GM21825 (cell line): ENCODE measurements around the gene ANKH.
"Not testable (repeated sequence)": the region's sequence is repeated elsewhere in the genome, so short reads cannot be mapped to it uniquely, and the experiment has no call there.

Source experiments
- ATAC-seq: cut with Tn5 transposase; IDR thresholded peaks from one replicate; pipeline ENCODE4 v1.9.1; 2021; ENCODE audit warnings: mild to moderate bottlenecking, moderate library complexity; ENCODE audit not compliant: unreplicated experiment

Gene ANKH

DNA sequence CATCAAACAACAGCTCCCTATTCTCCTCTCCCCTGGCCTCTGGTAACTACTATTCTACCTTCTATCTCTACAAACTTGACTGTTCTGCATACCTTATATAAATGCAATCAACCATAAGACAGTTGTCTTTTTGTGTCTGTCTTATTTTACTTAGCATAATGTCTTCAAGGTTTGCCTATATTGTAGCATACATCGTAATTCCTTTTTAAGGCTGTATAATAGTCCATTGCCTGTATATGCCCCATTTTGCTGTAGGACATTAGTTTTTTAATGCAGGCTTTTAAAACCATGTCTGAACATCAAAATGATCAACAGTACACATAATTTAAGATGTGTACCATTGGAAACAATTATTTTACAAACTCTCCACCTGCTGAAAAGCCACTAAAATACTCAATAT is 12.4 kb downstream of the ANKH start:
- ATAC-seq, result no peak

DNA sequence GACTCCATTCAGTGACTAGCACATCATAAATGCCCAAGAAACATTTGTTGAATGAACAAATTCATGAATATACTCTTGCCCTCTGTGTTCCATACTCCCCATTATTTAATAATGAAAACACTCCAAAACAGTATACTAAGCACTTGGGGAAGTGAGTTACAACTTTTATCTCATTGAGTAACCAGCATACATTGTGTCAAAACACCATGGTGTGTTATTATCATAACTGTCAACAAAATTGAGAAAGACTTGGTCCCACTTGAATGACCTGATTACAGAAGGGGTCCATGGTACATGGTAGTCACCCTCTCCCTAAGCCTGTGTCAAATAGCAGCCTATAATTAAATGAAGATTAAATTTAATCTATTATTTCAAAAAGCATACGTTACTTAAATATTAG is 16.2 kb downstream of the ANKH start:
- no peak for ATAC-seq

DNA sequence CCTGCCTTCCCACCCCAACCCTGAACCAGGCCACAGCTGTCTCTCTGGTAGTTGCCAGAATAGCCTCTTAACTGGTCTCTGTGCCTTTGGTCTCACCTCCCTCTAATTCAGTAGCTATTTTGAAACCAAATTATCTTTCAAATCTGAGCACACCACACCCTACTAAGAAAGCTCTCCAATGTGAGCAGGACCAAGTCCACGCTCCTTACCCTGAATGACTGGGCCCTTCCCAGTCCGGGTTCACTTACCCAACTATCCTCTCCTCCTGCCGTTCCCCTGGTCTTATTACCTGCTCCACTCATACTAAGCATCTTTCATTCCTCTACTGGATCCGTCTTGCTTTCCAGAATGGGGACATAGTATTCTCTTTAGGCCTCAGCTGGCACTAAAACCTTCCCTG is 16.8 kb downstream of the ANKH start:
- ATAC-seq, result no peak

DNA sequence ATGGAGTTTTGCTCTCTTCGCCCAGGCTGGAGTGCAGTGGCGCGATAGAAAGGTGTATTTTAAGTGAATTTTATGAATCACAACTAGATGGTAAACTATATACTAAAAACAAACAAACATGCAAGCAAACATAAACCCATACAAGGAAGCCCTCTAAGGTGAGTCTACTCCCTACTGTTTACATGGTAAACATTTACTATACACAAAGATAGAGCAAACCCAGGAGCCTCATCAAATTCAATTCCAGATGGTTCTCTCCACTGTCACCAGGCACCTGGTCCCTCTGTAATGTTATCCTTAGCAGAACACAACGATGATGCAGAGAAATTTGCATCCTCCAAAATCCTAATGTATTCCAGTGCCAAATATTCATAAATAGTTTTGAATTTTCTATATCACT is 17.9 kb downstream of the ANKH start:
- ATAC-seq, result no peak

DNA sequence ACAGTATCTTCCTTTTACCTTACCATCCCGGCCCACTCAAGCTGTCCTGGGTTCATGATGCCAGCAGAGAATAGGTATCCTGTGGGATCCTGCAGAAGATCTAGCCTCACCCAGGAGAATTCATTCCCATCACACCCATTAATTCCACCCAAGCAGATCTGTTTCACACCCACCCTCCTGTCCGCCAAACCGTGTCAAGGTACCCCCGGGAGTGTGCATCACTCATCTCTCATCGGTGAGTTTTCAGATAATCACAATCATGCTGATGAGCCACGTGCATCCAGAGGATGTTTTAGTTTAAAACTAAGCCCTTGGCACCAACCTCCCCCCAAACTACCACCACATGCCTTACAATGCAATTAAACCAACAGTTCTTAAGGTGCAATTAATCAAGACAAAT is 18.8 kb downstream of the ANKH start:
- no peak for ATAC-seq

DNA sequence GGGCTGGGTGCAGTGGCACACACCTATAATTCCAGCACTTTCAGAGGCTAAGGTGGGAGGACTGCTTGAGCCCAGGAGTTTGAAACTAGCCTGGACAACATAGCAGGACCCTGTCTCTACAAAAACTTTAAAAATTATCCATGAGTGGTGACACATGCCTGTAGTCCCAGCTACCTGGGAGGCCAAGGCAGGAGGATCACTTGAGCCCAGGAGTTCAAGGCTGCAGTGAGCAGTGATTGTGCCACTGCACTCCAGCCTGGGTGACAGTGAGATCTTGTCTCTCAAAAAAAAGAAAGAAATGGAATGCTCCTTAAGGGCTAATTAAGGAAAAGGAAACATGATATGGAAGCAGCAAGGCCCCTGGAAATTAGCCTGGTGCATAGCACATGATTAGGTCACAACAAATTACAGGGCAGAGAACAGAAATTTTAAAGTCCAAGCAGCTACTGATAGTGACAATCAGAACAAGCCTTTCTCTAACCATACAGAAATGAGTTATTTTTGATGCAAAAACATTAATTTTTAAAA is 19.5 kb downstream of the ANKH start:
- no peak for ATAC-seq

DNA sequence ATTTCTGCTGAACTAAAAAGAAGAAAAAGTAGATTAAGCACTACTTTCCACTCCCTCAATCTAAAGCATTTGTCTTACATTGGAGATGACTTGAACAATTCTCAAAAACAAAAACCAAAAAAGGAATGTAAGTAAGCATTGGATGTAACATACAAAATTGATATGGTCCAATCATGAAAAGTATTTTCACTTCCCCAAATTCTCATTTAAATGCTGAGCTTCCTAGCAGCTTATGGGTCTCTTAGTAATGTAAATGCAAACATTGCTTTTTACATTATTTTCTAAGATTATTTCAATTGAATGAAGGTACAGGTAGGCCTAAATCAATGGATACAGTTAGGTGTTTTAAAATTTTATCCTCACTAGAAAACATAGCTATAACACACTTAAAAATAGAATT is 20.0 kb downstream of the ANKH start:
- no peak for ATAC-seq

DNA sequence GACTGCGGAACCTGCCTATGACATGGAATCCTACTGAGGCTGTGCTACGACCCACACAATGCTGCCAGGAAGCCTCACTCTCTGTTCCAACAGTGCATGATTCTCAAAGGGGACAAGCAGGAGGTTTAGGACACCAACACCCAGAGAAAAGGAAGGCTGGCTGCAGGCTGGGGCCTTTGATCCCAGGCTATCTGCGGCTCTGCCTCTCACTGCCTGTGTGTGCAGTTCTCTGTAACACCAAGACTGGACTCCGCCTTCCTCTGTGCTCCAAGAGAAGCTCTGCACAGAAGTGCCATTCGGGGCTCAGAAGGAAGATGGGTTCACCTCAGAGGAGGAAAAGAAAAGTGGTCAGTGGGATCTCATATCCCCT is 20.5 kb downstream of the ANKH start:
- ATAC-seq, result no peak

DNA sequence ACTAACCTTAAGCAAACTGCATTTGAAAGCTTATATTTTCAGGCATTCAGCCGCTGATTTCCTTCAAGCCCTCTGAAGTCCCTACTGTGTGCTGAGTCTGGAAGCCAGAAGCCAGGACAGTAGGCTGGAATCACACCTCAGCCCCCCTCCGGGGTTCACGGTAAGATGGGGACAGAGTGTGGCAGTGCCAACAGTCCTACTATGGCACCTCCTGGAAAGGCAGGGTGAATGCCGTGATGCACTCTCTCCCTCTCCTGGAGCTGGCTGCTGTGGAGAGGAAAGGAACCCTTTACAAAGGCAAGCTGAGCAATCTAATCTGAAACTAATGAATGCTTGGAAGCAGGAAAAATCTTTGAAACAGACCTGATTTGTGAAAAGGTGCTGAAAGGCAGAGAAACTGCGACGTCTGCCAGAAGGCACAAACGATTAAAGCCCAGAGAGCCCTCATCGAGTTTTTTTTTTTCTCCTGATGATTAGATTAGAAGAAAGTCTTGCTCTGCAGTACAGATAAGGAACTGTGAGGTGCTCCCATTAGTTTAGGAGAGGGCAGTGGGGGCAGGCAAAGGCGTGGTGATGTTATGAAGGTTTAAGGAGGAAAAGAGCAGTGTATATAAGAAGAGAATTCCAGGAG is 21.0 kb downstream of the ANKH start:
- no peak for ATAC-seq

DNA sequence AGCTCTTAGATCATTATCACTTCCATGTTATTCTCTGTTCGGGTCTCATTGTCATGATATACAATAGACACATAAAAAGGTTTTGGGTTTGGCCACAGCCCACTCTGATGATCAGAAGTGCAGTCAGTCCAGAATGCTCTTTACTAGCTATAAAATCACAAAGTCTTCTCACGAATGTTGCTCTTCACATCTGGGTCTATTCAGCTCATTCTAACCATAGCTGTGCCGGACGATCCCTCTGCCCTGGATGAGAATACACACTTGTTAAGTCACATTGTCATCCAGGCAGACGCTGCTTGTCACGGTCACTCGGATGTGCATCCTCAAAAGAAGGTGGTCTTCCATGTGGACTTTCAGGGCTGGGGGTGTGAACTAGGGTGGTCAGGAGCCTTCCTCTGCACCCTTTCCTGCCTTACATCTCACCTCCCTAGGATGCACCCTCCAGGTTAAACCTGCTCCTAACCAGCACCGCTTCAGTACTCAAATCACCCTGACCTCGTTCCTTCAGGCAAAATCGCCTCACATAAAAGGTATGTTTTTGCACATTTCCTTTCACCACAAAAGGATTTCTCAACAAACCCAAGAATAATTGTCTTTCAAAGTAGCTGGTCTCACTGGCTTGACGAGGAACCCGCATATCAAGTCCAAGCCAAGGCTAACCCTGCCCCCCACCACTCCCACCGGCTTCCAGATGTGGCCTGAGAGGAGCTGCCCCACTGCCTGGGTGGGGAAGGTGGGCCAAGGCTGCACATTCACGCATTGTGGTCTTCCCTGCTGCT is 21.9 kb downstream of the ANKH start:
- no peak for ATAC-seq

DNA sequence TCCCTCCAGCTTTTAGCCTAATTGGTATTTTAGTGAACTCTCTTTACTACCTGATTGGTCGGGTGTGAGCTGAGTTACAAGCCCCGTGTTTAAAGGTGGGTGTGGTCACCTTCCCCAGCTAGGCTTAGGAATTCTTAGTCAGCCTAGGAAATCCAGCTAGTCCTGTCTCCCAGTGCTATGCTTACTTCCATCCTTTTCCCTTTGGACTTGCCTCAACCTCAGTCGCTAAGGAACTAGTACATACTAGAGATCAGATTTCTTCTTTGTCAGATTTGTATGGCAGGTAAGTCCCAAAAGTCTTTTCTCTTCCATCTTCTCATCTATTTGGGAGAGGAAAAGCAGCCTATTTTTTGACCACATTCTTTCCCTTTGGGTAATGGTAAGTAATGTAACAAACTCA is 22.6 kb downstream of the ANKH start:
- ATAC-seq, result not testable (repeated sequence)

DNA sequence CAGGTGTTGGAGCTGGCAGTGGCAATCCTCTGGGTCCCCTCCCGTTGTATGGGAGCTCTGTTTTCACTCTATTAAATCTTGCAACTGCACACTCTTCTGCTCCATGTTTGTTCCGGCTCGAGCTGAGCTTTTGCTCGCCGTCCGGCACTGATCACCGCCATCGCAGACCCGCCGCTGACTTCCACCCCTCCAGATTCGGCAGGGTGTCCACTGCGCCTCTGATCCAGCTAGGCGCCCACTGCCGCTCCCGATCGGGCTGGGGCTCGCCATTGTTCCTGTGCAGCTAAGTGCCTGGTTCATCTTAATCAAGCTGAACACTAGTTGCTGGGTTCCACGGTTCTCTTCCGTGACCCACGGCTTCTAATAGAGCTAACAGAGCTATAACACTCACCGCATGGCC is 23.2 kb downstream of the ANKH start:
- no peak for ATAC-seq

DNA sequence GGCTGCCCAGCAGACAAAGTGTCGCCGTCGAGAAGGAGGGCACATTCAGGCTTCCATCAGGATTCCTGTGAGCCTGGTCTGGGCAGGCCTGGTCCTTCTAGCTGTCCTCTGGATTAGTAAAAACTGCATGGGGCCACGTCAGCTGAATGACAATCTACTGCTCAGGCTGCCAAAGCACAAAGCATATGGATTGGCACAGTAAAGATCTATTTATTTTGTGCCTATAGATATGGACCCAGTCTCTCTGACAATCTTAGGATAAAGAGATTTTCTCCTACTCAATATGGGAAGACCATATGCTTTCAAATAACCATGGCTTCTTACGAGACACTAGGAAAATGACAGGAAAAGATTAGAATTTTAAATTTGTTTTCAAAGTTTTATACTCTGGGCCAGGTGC is 24.1 kb downstream of the ANKH start:
- no peak for ATAC-seq

DNA sequence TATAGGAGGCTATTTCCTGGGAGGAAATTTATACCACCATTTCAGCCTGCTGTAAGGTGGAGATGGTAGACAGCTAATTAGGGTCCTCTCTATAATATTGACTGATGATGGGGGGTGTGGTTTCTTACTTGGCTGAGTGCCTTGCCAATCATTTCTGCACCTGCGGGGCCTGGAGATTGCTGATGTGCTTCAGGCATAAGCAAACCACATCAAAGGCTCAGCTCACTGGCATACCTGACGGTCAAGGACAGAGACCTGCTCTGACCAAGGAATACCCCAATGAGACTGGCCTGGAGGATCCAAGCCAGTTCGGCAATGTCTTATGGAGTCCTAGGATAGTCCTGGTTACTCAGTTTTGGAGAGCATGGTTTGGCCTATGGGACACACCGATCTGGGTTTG is 29.5 kb downstream of the ANKH start:
- ATAC-seq, result no peak

DNA sequence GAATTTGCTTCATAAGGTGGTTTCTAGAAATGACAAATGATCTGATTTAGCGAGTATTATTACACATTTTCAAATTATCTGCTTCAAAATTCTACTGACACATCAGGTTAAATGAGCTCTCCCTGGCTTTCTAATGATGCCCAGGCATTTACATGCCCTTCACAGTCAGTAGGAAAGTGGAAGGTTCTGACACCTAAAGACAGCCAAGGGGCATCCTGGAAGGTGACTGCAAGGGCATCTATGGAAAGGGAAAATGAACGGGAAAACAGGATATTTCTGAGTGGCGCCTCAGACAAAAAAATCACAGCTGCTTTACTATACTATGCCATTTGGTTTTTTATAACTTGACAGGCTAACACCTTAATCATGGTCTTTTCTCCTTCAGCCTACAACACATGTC is 31.0 kb downstream of the ANKH start:
- ATAC-seq, result no peak

DNA sequence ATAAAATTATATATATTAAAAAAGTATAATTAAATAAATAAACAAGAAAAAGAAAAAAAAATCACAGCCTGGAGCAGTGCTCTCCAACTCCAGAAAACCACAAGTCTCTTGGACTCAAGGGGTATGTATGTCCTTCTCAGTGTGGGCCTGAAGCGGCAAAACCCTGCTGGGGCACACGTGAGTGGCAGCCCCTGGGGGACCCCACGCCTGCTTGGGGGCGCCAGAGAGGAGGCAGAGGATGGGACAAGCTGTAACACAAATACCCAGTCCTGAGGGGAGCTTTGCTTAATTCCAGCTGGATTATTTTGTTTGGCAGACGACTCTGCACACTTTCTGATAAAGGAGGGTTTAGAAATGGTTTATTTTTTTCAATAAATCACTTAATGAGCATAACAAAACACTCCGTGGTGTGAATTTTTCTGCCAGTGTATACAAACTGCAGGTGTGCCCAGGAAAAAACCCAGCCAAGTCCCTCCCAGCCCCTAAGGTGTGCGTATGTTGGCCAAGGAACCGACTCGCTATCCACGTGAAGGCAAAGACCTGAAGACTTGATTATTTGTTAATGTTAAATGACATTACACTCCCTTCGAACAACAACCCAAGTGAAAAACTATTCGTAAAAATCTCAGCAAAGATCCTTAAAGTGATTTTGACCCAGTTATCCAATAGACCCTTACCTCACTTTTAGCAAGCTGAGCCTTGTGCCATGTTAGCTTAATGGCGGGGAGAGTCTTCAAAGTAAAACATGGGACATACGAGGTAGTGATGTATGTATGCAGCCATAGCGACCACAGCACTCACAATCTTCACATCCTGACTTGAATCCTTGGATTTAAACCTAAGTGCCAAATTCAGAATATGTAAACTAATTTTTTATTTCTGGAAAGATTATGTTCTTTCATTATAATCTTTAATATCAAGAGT is 32.9 kb downstream of the ANKH start:
- ATAC-seq, result no peak

DNA sequence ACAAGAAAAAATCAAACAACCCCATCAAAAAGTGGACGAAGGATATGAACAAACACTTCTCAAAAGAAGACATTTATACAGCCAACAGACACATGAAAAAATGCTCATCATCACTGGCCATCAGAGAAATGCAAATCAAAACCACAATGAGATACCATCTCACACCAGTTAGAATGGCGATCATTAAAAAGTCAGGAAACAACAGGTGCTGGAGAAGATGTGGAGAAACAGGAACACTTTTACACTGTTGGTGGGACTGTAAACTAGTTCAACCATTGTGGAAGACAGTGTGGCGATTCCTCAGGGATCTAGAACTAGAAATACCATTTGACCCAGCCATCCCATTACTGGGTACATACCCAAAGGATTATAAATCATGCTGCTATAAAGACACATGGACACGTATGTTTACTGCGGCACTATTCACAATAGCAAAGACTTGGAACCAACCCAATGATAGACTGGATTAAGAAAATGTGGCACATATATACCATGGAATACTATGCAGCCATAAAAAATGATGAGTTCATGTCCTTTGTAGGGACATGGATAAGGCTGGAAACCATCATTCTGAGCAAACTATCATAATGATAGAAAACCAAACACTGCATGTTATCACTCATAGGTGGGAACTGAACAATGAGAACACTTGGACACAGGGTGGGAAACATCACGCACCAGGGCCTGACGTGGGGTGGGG is 34.0 kb downstream of the ANKH start:
- not testable (repeated sequence) for ATAC-seq

DNA sequence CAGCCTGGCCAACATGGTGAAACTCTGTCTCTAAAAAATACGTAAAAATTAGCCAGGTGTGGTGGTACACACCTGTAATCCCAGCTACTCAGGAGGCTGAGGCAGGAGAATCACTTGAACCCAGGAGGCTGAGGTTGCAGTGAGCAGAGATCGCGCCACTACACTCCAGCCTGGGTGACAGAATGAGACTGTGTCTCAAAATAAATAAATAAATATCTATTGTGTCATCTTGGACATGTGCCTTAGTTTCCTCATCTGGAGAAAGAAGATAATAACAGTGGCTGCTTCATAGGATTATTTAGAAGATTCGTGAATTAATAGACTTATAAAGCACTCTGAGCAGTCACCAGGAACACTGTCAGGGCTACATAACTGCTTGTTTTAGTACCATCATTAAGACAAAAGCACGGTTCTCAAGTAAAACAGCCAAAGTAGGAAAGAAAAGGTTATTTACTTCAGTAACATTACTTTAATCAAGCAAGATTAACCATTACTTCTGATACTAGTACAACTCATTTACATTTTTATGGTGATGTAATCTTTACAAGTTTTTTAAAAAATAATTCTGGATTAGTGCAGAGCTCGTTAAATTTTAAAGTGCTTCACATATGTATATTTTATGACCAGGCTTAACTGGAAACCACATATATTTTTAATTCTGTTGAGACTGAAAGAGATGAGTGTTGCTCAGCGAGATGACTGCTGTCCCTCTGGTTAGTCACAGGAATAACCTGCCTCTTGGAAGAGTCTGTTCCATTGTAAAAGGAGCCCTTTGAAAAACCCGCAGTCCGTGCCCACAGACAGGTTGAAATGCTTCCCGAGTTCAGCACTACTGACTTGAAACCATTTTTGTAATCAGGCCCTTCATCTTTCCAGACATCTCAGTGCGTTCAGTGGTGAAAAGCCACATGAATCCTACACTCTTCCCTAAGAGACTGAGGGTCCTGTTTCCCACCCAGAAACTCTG is 36.7 kb downstream of the ANKH start:
- no peak for ATAC-seq

DNA sequence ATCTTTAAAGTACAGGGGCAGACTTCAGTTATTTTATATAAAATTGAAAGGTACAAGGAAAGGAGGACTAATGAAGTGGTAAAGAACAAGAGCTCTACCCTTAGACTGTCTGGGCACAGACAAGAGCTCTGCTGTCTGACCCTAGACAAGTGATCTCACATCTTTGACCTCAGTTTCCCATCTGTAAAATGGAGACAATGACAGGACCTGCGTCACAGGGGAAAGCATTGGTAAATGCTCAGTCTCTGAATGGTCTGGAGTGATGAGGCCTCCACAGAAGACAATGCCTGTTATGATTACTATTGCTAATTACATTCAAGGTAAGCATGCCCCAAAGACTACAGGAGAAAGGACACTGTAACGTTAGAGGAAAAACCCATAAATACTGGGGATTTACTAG is 37.5 kb downstream of the ANKH start:
- no peak for ATAC-seq

DNA sequence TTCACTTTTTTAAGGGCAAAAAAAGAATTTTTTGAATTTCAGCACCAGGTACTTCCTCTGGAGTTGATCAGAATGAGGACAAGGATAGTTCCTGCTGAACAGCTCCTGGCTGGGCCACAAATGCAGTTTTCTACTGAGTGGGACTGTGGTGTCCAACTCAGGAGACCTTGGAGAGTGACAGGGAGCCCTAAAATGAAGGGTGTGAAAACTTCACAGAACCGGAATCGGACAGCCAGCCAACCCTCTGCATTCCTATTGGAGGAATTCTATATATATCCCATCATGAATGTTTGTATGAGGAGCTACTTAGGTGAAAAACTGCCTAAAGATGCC is 40.6 kb downstream of the ANKH start:
- no peak for ATAC-seq
